ENCODE measurements around the gene AGPAT2. TPM values are rescaled to one million over a fixed set of nuclear protein-coding genes. Genes with fewer than 3 reads are reported as not detected.

Gene AGPAT2
- total and polyA plus RNA-seq, 2 of the 4 experiments (the other 2 are of a cell fraction), result 16.1 to 39.5 TPM

DNA sequence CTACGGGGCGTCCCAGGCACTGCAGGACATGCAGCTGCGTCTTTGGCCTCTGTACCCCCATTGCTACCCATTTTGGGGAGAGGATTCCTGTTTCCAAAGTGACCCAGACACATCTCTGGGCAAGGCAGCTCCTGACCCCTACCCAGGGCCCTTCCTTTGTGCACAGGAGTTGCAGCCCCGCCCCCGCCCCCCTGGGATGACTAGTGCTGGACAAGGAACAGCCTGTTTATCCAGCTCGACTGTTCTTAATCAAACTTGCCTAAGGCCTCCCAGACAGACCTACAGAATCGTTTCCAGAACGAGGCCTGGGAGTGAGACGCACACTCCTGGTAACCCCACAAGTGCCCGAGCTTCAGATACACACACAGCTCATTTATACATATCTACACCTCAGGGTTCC is 38.4 kb upstream of the AGPAT2 start:
- H2BK120ac ChIP-seq (ENCODE audit: low read depth, low read length), result no peak overlapping the region
- TF ChIP-seq BHLHE40 (IDR thresholded peaks at IDR 0.05; ENCODE audit: low read depth, low read length), result no peak
- TF ChIP-seq, protein P1, sequence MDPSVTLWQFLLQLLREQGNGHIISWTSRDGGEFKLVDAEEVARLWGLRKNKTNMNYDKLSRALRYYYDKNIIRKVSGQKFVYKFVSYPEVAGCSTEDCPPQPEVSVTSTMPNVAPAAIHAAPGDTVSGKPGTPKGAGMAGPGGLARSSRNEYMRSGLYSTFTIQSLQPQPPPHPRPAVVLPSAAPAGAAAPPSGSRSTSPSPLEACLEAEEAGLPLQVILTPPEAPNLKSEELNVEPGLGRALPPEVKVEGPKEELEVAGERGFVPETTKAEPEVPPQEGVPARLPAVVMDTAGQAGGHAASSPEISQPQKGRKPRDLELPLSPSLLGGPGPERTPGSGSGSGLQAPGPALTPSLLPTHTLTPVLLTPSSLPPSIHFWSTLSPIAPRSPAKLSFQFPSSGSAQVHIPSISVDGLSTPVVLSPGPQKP (IDR thresholded peaks at IDR 0.05; ENCODE audit: borderline replicate concordance, low read depth, low read length), result no peak
- TF ChIP-seq SMC3 (IDR thresholded peaks at IDR 0.05; ENCODE audit: low read depth, low read length), result no peak
- TF ChIP-seq POLR2A (IDR thresholded peaks at IDR 0.05; ENCODE audit: low read depth, low read length), result no peak
- TF ChIP-seq CEBPB (IDR thresholded peaks at IDR 0.05; ENCODE audit: low read depth, low read length), result no peak
- no peak for TF ChIP-seq RFX5 (IDR thresholded peaks at IDR 0.05; ENCODE audit: low read depth, low read length)
- TF ChIP-seq MXI1 (IDR thresholded peaks at IDR 0.05; ENCODE audit: borderline replicate concordance, low read depth, low read length), result no peak
- TF ChIP-seq RAD21 (IDR thresholded peaks at IDR 0.05; ENCODE audit: low read length), result no peak
- no peak overlapping the region for H2BK20ac ChIP-seq (ENCODE audit: low read depth, low read length)
- no peak overlapping the region for H4K5ac ChIP-seq (ENCODE audit: low read depth, low read length)
- H3K36me3 ChIP-seq (ENCODE audit: control insufficient read depth, insufficient read depth, low read length), result peaks cover 51% of the 10 kb centered on the region
- no peak overlapping the region for H4K8ac ChIP-seq (ENCODE audit: low read depth in 2 of 2, low read length in 2 of 2)
- no peak overlapping the region; the same call in 1 of the 2 replicates for H3K27ac ChIP-seq (ENCODE audit: insufficient read depth, low read length)
- H3K27me3 ChIP-seq (ENCODE audit: control insufficient read depth, insufficient read depth, low read length), result no peaks in the 10 kb centered on the region
- whole genome bisulfite sequencing, 2 experiments (ENCODE audit: extremely low coverage in 2 of 2, insufficient read length in 1 of 2), result 90% methylated on average over 3 of the region's 10 CpGs; no CpG with 5 or more reads in 1 of the 2 experiments
- H3K4me1 ChIP-seq (ENCODE audit: control insufficient read depth, insufficient read depth, low read length), result peaks cover 20% of the 10 kb centered on the region
- H3K9me3 ChIP-seq (ENCODE audit: control insufficient read depth, insufficient read depth, low read length), result no peaks in the 10 kb centered on the region
- H3K4me3 ChIP-seq (ENCODE audit: insufficient read depth, low read depth, low read length), result no peak overlapping the region
- ChIA-PET POLR2A (ENCODE audit: unreplicated experiment) (no interaction called here), CTCF (no interaction called here)
- peak overlapping the region; percentile 19 for H2AK9ac ChIP-seq (replicated peaks; ENCODE audit: low read depth, low read length, poor library complexity)
- DNase-seq (peak; percentile 57), ATAC-seq (ENCODE audit: low read depth) (no peak)
- intact Hi-C loops (cut with micrococcal nuclease) (loop anchor here (1.0 kb wide), 1 partner anchor 29 kb away; no protein-coding TSS in a partner anchor), in situ Hi-C loops (cut with MboI; ENCODE audit: low sequenced_read_pairs) (no loop called here), dilution Hi-C loops (cut with HindIII; ENCODE audit: low sequenced_read_pairs, unreplicated experiment) (no loop called here)
- no peak overlapping the region for H2BK5ac ChIP-seq (ENCODE audit: low read depth, low read length, poor library complexity, severe bottlenecking)
- no peak overlapping the region for H2AK5ac ChIP-seq (ENCODE audit: low read depth, low read length)
- H3K9ac ChIP-seq (ENCODE audit: low read depth, low read length), result 0 out of 2 replicates have a peak overlapping the region, but pooled peaks have one; percentile 90
- H2BK15ac ChIP-seq (ENCODE audit: low read depth, low read length), result no peak overlapping the region
- no peak overlapping the region; the same call in 1 of the 2 replicates for H3K14ac ChIP-seq (replicated peaks; ENCODE audit: low read depth, low read length)
- H2AFZ ChIP-seq (replicated peaks; ENCODE audit: low read length, poor library complexity), result no peak overlapping the region
- peaks cover 73% of the 10 kb centered on the region for H4K20me1 ChIP-seq (ENCODE audit: insufficient read depth, low read length)
- H4K91ac ChIP-seq (ENCODE audit: insufficient read depth, low read depth, low read length), result no peak overlapping the region
- peaks cover 19% of the 10 kb centered on the region for H3K9me1 ChIP-seq (ENCODE audit: insufficient read depth, low read length)
- H3K79me1 ChIP-seq (ENCODE audit: low read depth in 1 of 2, low read length in 2 of 2), result peaks cover 22 to 74% of the 10 kb centered on the region in 2 experiments
- 0 out of 2 replicates have a peak overlapping the region, but pooled peaks have one; percentile 17 for H3K23ac ChIP-seq (ENCODE audit: low read depth, low read length)
- H3K56ac ChIP-seq (ENCODE audit: extremely low read depth, insufficient read depth, low read length), result no peak overlapping the region
- no peak overlapping the region for H3K4ac ChIP-seq (ENCODE audit: low read depth, low read length)
- peak overlapping the region; percentile 93 for H3K4me2 ChIP-seq (ENCODE audit: low read depth, low read length)
- no TSS peak for BruUV-seq (replicated peaks)
- no peak overlapping the region for H3K18ac ChIP-seq (ENCODE audit: low read depth, low read length)

All from IMR-90 (cell line).